GM18858 (cell line): Measurements from ENCODE around the gene RASGRF1.

Experiments used
- ATAC-seq: cut with Tn5 transposase; IDR thresholded peaks from one replicate; pipeline ENCODE4 v1.9.1; 2021; ENCODE audit not compliant: unreplicated experiment

Gene RASGRF1

DNA sequence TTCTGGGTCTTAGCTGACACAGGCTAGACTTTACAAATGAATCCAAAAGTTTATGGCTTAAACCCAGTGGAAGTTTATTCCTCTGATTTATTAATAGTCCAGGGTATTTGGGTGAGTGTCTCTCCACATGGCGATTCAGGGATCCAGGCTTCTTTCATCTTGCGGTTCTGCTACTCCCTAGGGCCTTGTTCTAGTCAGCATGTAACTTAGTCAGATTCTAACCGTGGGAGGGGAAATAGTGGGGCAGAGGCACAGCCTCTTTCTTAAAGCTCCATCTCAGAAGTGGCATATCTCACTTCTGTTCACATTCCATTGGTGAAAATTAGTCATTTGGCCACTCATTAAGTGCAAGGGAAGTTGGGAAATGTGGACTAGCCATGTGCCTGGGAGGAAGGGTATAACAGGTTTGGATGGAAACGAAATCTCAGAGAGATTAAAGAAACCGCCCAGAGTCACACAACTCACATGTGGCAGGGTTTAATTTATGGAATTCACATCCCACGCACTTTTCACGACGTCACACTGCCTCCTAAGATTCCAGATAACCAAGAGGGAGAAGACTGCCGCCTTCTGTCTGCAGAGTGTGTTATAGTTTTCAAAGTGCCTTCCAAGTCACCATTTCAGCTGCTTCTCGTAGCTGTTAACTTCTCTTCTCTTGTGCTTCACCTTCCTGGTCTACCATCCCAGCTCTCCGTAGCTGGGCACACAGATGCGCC is 11.4 kb upstream of the RASGRF1 start:
- no peak for ATAC-seq

DNA sequence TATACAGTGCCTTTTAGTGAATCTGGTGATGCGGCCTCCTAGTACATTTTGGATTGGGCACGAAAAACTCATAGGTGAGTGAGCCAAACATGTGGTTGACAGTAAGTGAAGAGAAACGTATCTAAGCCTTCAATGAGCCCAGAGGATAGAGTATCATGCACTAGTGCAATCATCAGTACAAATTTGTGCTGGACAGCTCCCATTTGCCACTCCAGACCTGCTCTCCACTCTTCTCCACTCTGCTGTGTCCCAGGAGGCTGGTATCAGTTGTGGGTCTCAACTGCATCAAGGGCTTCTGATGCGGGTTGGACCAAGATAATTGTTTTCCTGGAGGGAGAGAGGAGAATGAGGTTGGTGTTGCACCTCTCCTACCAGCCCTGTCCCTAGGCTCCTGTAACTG is 9.1 kb upstream of the RASGRF1 start:
- no peak for ATAC-seq

DNA sequence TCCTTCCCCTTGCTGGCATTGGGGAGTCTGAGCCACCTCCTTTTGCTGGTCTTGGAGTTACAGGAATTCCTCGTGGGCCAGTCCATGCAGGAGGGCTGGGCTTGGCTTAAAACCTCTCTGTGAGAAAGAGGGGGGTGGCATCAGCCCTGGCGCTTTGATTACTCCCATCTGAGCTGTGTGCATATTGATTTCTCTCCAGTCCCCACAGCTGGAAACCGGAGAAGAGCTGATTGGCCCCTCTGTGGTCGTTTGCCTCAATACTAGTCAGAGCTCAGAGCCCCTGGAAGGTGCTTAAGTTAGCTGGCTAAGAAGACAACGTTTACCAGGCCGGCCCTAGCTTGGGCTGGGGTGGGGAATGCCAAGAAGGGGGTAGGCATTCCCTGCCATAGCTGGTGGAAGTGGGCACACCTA is 4.0 kb upstream of the RASGRF1 start:
- ATAC-seq: no peak

DNA sequence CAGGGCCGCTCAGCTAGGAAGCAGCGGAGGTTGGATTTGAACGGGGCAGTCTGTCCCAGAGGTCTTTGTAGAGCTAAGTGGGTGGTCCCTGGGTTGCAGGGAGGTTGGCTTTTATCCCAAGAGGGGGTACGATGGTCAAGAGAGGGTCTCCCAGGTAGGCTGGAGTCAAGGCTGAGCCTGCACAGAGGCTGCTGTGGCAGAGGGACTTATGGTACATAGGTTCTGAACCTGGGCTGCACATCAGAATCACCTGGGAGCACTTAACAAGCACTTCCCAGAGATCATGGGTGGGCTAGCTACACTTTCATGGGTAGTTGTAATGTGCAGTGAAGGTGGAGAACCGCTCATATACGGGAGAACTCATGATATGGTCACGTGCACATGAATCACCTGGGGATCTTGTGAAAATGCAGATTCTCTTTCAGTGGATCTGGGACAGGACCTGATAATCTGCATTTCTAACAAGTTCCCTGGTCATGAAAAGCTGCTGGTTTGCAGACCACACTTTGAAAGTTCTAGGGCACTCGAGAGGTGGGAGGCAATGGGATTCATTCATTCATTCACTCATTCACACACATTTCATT is 2.9 kb upstream of the RASGRF1 start:
- no peak for ATAC-seq

DNA sequence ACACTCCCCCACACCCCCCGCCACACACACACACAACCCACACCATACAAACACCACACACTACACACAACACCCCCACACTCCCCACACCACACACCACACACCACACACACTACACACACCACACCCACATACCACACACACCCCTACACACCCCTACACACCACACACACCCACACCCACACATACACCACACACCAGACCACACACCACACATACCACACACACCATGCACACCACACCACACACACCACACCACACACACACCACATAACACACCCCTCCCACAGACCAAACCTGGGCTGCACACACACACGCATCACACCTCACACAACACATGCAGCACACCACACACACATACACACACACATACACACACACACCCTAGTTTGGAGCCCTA is 1.8 kb upstream of the RASGRF1 start:
- ATAC-seq: no peak

DNA sequence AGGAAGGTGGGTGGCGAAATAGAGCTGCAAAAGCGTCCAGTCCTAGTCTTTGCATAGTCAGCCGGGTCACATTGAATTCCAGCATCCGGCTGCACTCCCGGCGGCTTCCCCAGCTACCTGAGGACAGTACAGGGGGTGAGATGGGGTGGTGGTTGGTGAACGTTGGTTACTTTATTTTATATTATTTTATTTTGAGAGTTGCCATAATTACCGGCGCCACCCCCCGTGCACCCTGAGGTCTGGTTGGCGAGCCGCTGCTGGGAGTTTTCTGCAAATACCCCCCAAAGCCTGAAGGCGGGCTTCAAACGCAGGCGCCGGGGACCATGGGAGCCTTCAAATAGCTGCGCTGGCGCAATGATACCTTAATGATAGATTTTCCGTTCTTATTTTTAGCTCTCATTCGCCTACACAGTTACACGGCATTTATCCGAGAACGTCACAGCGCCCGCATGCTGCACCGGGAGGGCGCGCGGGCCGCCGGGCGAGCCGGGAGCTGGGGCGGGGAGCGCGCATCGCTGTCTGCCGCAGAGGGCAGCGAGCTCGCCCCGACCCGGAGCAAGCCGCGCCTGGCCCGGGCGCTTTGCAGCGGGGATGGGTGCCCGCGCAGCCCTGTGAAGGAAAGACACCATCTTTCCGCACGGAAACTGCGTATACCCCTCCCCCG is 756 bp upstream of the RASGRF1 start:
- ATAC-seq: no peak

DNA sequence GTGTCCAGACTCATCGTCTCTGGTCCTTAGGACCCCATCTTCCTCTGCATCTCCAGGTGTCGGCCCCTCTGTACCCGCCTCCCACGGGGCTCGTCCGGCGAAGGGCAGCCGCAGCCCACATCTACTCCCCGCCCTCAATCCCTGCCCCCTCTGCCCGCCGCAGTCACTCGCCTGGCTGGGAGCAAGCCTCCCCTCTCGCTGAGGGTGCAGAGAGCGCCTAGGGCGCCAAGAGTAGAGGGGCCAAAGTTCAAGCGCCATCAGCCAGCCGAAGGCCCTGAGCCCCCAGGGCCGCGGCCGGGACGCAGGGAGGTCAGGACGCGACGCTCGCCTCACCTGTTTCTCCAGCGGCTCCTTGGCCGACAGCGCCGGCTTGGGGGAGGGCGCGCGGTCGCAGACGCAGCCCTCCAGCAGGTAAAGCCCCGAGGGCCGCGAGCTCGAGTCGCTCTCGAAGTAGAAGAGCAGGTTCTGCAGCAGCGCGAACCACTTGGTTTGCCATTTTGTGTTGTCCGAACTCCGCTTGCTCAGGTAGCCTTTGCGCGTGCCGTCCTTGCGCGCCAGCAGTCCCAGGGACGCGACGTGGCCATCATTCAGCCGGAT is 592 bp downstream of the RASGRF1 start:
- ATAC-seq: no peak

DNA sequence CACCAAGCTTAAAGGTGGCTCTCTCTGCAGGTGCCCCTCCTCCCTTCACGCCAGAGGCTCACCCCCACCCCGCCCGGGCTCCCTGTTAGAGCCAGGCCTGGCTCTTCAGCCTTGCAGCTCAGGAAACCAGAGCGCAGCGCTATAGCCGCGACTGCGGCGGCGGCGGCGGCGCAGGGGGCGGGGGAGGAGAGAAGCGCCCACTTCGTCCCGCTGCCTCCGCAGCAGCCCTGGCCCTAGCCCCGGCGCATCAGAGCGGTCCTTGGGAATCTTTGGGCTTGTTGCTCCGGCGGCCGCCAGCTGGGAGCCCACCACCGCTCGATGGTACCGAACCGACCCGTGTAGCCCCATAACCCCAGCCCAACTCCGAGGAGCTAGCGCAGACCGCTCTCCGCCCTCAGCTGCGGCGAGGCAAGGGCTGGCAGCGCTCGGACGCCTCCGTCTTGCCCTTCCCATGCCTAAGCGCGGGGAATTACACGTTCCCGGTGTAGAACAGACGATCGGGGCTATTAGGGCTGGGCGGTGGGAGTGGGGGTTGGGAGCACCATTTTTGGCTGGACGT is 1.2 kb downstream of the RASGRF1 start:
- ATAC-seq: no peak

DNA sequence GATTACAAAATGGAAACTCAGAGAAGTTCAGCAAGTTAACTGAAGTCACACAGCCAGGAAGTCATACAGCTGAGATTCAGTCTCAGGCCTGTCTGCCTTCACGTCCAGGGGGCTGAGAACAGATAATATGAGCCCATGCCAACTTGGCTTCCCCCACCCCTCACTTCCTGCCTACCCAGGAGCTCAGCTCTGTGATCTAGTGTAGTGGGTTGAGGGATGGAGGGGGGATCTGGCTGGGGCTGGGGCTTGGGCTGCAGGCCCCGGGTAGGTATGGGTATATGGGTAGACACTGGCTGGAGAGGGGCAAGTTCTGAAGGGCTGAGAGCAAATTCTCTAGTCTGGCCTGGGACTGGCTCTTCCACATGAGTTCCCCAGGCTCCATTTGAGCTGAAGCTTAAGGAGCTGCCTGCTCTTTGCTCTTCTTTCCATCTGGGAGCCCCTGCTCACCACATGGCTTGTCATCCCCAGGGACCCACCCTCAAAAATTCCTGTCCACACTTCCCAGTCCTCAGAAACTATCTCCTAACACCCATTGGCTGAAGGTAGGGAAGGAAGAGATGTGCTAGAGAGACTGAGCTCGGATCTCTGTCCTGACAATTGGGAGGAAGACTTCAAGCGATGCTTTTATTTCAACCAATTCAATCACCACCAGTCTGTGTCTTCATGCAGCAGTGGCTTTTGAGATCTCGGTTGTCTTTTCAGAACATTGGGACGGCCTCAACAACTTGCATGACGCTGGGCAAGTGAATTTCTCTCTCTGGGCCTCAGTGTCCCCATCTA is 2.0 kb downstream of the RASGRF1 start:
- ATAC-seq: no peak

DNA sequence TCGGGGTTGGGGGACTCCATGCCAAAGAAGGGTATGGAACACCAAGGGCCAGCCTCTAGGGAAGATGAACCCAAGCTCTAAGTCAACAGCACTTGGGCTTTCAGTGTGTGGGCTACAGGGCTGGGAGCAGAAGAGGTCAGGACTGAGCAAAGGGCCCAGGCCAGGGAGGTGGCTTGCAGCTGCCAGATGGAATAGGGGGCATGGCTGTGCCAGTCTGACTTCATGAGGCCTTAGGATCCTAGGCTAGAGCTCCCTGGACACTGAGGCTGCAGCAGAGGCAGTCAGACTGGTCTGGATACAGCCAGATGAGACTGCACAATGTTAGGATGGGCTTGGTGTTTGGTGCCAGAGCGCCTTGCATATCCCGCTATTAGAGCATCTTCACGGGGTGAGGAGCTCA is 3.8 kb downstream of the RASGRF1 start:
- no peak for ATAC-seq

DNA sequence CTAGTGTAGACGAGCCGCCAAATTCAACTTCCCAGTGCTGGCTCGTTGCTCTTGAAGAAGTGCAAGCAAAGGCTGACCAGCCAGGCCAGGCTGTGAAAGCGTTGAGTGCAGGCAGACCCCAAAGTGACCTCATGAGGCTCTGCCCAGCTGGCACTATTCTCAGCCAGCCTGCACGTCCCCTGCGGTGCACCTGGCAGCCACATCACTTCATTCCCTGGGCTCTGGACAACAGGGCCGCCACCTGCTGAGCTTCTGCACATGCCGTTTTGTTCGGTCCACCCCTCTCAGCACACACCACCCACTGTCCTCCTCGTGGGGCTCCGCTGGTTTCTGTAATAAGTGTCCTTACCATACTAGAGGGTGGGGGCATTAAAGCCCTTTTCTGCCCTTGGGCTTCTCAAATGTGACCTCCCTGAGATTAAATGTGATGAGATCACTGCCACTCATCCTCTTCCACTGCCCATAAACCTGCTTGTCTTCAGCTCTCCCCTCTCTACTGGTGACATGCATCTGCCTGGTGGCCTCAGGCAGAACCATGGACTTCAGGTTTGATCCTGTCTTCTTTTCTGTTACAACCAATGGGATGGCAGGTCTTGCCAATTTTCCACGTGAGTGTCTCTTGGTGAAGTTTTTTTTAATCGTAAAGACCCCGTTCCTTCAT is 6.1 kb downstream of the RASGRF1 start:
- ATAC-seq: no peak

DNA sequence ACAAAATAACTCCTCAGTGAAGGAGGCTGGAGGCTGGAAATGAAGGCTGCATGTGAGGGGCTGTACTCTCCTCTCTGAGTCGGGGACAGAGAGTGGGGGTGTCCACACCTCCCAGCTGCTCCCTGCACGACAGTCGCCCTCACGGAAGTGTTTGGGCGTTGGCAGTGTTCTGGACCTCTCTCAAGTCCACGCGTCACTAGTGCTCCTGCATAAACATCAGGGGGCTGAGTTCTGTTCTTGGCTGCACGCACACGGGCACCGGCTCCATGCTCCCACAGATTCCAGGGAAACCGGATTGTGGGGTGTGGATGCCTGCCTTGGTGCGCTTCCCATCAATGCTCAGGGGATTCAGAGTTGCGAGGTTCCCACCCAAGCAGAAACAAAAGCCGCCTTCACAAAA is 7.4 kb downstream of the RASGRF1 start:
- no peak for ATAC-seq

DNA sequence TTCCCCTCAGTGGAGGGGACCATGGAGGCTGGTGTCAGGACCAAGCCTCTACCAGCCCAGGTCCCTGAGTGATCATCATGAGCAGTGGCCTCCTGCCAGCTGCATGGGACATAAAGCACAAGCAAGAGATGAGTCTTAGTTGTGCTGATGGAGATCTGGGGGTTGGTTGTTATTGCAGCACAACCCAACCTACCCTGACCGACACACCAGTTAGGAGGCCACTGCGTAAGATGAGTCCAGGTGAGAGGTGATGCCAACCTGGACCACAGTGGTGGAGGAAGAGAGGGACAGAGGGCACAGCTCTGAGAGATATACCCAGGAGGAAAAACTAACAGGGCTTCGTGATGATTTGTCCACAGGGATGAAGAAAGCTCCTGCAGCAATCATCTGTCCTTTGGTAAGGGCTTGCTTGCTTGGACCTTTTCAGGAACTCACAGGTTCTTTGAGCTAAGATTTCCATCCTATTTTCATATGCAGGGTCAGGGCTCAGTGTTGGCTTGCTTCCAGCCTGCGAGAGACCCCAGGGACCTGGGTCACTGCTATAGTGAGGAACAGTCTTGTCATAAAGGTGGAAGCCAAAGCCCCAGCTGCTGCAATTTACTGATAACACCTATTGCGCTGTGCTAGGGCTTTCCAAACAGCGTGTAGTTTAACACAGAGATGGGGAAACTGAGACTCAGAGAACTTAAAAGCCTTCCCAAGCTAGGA is 8.1 kb downstream of the RASGRF1 start:
- ATAC-seq: no peak

DNA sequence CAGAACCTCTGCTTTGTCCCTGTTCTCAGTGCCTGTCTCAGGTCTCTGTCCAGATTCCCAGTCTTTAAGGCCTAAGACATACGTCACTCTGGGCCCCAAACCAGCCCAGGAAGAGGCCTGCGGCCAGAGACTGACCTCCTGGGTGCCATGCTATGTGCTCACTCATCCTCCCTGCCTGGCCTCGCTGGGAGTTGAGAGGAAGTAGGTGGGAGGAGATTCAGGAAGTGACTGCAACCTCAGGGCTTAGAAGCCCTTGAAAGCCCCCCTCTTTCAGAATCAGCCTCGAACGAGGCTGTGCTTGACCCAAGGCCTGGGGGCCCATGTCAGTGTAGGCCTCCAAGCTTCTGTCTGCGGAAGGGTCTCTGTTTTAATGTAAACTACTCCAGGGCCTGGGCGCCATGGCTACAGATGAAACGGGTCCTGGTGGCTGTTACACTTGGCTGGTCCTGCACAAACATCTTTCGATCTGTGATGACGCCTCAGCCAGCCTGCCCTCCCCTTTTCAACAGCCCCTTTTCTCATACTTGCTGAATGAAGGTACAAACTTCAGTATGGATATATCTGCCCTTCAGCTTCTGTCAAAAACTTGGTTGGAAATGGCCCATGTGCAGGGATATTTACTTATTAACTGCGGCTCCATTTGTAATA is 11.7 kb downstream of the RASGRF1 start:
- no peak for ATAC-seq

DNA sequence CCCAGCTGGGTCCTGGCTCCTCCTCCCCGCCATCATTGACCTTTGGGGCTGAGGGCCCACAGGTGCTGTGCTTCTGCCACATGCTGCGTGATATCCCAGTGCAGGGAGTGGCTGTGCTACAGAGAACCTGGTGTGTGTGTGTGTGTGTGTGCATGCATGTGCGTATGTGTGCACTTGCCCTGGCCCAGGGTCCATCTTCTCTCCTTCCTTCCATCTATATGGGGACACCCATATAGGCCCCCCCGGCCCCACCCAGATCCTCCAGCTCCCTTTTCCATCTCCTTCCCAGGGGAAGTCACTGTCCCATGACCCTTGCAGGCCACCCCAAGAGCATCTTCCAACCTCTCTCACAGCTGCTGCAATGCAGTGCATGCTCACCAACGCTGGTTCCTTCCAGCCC is 12.6 kb downstream of the RASGRF1 start:
- no peak for ATAC-seq

DNA sequence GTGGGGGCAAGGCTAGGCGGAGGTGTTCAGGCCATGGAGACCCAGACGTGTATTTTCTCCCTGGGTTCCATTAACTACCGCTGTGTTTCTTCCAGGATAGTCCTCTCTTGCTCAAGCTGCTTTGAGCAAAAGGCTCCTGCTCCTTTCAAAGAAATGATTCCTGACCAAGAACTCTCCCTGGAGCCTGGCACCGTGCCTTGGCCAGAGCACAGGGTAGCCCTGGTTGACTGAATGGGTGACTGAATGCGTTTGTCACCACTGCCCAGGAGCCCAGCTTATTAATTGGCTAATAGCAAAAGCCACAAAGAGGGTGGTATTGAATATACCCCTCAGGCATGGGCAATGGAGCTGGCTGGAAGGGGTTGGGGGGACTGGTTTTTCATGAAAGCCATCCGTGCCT is 13.9 kb downstream of the RASGRF1 start:
- ATAC-seq: no peak

DNA sequence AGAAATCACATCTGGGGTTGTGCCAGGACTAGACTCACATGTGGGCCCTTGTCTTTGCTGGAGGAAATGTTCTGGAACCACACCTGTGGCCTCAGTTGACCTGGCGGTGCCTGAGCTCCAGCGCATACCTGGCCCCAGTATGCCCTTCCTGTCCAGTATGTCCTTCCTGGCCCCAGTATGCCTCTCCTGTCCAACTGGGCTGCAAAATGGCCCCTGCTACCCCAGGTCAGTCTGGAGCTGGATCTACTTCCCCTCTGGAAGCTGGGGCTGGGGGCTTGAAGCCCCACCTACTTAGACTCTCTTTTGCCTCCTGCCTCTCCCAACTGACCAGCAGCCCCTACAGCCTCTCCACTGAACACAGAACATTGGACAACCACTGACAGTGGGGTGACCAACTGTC is 15.3 kb downstream of the RASGRF1 start:
- no peak for ATAC-seq

DNA sequence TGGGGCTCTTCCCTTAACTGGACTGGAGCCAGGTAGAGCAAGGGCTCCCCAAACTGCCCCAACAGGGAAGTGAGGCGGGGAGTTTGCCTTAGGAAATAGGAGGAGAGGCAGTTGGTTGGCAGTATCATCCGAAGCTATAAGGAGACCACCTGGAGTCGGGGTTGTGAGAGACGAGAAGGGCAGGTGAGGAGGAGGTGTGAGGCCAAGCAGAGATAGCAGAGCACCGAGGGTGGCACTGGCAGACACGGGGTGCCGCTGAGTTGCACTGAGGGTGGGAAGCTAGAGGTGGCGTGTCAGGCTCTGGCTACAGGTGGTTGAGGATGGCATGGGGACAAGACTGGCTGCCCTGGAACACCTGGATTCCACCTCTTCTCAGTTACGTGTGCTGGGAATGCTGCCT is 17.2 kb downstream of the RASGRF1 start:
- ATAC-seq: no peak

DNA sequence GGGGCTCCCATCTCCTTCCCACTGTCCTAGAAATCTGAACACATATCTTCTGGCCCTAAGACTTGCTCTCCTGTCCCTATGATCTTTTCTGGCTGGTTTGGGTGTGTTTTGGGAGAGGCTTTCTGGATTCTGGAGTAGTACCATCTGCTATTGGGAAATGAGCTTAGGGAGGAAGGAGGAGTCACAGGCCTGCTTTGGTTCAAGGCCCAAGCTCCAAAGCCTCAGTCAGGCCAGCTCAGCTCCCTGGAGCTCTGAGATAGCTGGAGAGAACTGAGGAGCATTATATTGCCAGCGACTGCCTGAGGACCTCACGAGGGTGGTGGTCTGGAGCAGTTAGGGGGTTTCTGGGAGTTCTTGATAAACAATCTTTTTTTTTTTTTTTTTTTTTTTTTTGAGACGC is 18.7 kb downstream of the RASGRF1 start:
- ATAC-seq: no peak
